BJ (cell line): ENCODE results near the gene PGR. TPM values are rescaled to one million over a fixed set of nuclear protein-coding genes. Genes with fewer than 3 reads are reported as not detected.

Source experiments
- CTCF ChIA-PET: fragments of 350-600 bp; formaldehyde crosslinking; extraction: SDS; loops from one replicate; lab custom pipeline; 2021; ENCODE audit warnings: antibody characterized with exemption, inconsistent platforms; lab: Yijun Ruan, JAX
- POLR2A ChIA-PET: fragments of 300-600 bp; sonication (Branson Sonifier 250); formaldehyde crosslinking; extraction: SDS; loops from one replicate; lab custom pipeline; 2021; ENCODE audit warnings: antibody characterized with exemption; lab: Charles Lee
- DNase-seq: peaks from one replicate; pipeline ENCODE4 v3.0.0-alpha.2; 2011; ENCODE audit warnings: low read depth
- H3K27me3 ChIP-seq: 2 replicates; pipeline ENCODE4 v1.6.0; 2011; ENCODE audit warnings: low read length; ENCODE audit not compliant: control insufficient read depth, insufficient read depth
- H3K36me3 ChIP-seq: 2 replicates; pipeline ENCODE4 v1.5.1; 2011; ENCODE audit warnings: low read length; ENCODE audit not compliant: control insufficient read depth, insufficient read depth
- H3K4me3 ChIP-seq: 2 replicates; pipeline ENCODE4 v1.5.1; 2011; ENCODE audit warnings: low read depth, mild to moderate bottlenecking, control low read depth, low read length
- polyA plus RNA-seq: library from polyadenylated mRNA; depleted of rRNA; stranded (reverse); fragments of >200 nt; gene quantifications from 2 replicates; pipeline ENCODE4 v1.2.3, GENCODE V29; 2011
- TF ChIP-seq, protein P1 (sequence below): IDR thresholded peaks from 2 replicates; pipeline ENCODE4 v1.5.1; 2011; ENCODE audit warnings: low read depth, mild to moderate bottlenecking, control low read depth, inconsistent platforms, low read length, moderate library complexity; ENCODE audit not compliant: insufficient read depth

Gene PGR
- polyA plus RNA-seq, 1 experiment: not detected

GRCh38 chr11:101031713-101032112 lies 97.9 kb downstream of the PGR start:
- DNase-seq: no peak
- TF ChIP-seq, protein P1, sequence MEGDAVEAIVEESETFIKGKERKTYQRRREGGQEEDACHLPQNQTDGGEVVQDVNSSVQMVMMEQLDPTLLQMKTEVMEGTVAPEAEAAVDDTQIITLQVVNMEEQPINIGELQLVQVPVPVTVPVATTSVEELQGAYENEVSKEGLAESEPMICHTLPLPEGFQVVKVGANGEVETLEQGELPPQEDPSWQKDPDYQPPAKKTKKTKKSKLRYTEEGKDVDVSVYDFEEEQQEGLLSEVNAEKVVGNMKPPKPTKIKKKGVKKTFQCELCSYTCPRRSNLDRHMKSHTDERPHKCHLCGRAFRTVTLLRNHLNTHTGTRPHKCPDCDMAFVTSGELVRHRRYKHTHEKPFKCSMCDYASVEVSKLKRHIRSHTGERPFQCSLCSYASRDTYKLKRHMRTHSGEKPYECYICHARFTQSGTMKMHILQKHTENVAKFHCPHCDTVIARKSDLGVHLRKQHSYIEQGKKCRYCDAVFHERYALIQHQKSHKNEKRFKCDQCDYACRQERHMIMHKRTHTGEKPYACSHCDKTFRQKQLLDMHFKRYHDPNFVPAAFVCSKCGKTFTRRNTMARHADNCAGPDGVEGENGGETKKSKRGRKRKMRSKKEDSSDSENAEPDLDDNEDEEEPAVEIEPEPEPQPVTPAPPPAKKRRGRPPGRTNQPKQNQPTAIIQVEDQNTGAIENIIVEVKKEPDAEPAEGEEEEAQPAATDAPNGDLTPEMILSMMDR: no peak
- Histone ChIP-seq H3K4me3 (no peak overlapping the region), H3K36me3 (no peaks in the 10 kb centered on the region), H3K27me3 (no peaks in the 10 kb centered on the region)
- ChIA-PET CTCF (no interaction called here), POLR2A (no interaction called here)

DNA sequence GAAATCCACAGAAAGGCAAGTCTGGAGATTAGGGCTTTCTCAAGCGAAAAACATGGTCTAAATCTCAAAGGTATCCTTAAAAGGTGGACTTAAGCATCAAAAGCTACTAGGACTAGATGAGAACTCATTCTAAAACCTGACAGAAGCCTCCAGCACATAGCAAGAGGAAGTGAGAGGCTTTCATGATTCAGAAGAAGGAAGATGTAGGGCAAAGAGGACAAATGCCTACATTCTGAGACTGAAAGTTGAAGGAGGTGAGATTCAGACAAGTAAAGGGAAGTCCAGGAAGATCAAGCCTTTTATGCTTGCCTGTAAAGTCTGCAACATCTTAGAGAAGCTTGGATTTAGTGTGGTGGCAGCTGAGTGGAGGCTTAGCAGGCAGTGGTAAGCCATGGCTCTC lies 98.9 kb downstream of the PGR start:
- H3K36me3 ChIP-seq: no peaks in the 10 kb centered on the region

DNA sequence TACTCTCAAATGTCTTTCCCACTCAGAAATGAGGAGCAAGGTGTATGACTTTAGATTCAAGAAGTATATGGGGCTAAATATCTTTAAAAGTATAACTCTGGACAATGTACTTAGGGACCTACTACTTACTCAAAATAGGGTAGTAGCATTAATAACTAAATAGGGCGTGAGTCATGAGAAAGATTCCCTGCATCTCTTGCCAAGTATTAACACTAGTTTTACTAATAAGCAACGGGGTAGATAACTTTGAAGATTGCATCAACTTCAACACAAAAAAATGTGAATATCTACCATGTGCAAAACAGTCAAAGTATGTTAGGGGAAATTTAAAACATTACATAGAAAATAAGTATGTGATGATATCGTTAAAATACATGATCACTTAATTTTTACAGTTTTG lies 99.6 kb downstream of the PGR start:
- DNase-seq: no peak
- H3K4me3 ChIP-seq: no peak overlapping the region
- H3K27me3 ChIP-seq: no peaks in the 10 kb centered on the region
- TF ChIP-seq, protein P1: no peak
- POLR2A ChIA-PET: no interaction called here
- no peaks in the 10 kb centered on the region for H3K36me3 ChIP-seq
- CTCF ChIA-PET: no interaction called here

More for the DNA sequence above, 98.9 kb downstream of the PGR start:
- ChIA-PET CTCF (no interaction called here), POLR2A (no interaction called here)
- Histone ChIP-seq H3K27me3 (no peaks in the 10 kb centered on the region), H3K4me3 (no peak overlapping the region)
- DNase-seq: no peak
- TF ChIP-seq, protein P1: no peak

DNA sequence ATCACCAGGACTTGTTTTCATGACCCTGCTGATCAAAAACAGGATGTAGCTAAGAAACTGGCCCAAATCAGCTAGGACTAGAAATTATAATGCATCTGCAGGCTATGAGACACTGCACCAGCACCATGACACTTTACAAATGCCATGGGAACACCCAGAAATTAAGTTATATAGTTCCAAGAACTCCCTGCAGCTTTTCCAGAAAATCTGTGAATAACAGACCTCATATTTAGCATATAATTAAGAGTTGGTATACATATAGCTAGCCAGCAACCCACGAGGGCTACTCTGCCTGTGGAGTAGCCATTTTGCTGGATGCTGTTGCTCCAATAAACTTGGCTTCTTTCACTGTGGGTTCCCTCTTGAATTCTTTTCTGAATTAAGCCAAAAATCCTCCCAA lies 101.0 kb downstream of the PGR start:
- Histone ChIP-seq H3K27me3 (no peaks in the 10 kb centered on the region), H3K4me3 (no peak overlapping the region), H3K36me3 (no peaks in the 10 kb centered on the region)
- ChIA-PET POLR2A (no interaction called here), CTCF (no interaction called here)
- TF ChIP-seq, protein P1: no peak
- DNase-seq: no peak

DNA sequence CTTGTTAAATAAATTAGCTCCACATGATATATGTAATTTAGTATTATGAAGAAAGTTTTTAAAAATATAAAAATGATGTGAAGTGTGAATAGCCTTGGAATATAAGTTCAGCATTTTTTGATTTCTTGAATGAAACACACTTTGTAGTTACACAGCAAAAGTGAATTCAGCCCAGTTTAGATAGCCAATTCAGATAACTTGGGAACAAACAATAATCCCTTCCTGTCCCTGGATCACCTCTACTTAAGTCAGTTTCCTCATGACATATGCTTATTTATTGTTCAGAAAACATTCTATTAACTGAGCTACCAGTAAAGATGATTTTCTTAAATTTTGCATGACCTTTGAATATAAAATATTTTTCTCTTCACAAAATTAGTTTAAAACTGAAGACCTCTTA lies 107.4 kb downstream of the PGR start:
- TF ChIP-seq, protein P1: no peak
- CTCF ChIA-PET: no interaction called here
- Histone ChIP-seq H3K27me3 (no peaks in the 10 kb centered on the region), H3K36me3 (no peaks in the 10 kb centered on the region), H3K4me3 (no peak overlapping the region)
- DNase-seq: no peak
- POLR2A ChIA-PET: no interaction called here
